Stimulated activated CD4-positive, alpha-beta T cell treated with anti-CD3 and anti-CD28 coated beads, TNF-alpha, amount 100 ng/mL, for 1 hour (primary cell): Measurements from ENCODE around the gene PHF20.
"Not testable (repeated sequence)": the region's sequence is repeated elsewhere in the genome, so short reads cannot be mapped to it uniquely, and the experiment has no call there.

Experiments
- DNase-seq, 3 donors: peaks; one replicate each; pipeline ENCODE4 v3.0.0-alpha.2; 2020; ENCODE audit warnings: low read depth in 3 of 3, low spot score in 1 of 3

PHF20 gene

GRCh38 chr20:35968930-35969329 lies 197.1 kb downstream of the PHF20 start:
- no peak for DNase-seq

DNA sequence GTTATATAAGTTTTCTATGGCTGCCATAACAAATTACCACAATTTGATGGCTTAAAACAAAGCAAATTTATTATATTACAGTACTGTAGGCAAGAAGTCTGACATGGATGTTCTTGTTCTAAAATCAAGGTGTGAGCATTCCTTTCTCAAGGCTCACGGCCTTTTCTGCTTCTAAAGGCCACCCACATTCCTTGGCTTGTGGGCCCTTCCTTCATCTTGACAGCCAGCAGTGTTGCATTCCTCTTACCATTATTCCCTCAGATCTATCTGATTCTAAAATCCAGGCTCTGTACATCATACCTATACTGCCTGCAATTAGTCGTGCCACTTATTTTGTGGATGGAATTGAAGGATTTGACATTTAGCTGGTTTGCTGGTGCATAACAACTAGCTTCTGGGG lies 200.2 kb downstream of the PHF20 start:
- no peak for DNase-seq

DNA sequence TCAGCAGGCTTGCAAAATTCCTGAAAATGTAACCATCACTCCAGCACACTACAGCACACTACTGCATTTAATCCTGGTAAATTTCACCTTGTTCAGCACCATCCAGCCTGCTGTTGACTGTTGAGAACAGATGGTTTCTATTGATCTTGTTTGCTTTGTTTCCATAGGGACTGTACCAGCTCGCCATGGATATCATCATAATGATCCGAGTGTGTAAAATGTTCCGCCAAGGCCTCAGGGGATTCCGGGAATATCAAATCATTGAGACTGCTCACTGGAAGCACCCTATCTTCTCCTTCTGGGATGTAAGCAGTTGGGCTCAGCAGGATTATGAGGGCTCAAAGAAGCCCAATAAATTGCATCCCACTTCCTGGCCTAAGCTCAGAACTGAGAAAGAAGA lies 200.6 kb downstream of the PHF20 start:
- DNase-seq = no peak

GRCh38 chr20:35974256-35974655 lies 202.4 kb downstream of the PHF20 start:
- DNase-seq = no peak

- no peak for DNase-seq
Observed at GRCh38 chr20:35975576-35976373, 204.0 kb downstream of the PHF20 start.

GRCh38 chr20:35978041-35978513 lies 206.3 kb downstream of the PHF20 start:
- no peak for DNase-seq

- no peak for DNase-seq
Observed at GRCh38 chr20:35979544-35979943, 207.7 kb downstream of the PHF20 start.

GRCh38 chr20:35981969-35982368 lies 210.2 kb downstream of the PHF20 start:
- DNase-seq = no peak

GRCh38 chr20:35984382-35984781 lies 212.6 kb downstream of the PHF20 start:
- DNase-seq = no peak

DNA sequence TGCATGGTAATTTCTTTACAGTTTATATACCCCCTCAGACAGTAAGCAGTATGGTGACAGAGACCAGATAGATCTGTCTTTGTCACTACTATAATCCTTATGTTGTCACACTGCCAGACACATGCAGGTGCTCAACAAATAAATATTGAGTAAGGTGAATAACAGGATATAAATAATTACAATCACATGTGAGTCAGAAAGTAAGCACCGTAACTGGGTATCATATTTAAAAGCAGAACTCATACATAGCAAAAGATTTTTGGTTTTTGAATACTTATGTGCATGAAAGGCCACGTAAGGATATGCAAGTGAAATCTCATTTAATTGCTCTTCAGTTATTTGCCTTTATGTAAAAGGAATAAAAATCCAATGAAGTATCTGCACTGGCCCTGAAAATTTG lies 214.0 kb downstream of the PHF20 start:
- DNase-seq = no peak

GRCh38 chr20:35988910-35989463 lies 217.2 kb downstream of the PHF20 start:
- DNase-seq = no peak

- DNase-seq = no peak
Observed at GRCh38 chr20:35991142-35991771, 219.4 kb downstream of the PHF20 start.

DNA sequence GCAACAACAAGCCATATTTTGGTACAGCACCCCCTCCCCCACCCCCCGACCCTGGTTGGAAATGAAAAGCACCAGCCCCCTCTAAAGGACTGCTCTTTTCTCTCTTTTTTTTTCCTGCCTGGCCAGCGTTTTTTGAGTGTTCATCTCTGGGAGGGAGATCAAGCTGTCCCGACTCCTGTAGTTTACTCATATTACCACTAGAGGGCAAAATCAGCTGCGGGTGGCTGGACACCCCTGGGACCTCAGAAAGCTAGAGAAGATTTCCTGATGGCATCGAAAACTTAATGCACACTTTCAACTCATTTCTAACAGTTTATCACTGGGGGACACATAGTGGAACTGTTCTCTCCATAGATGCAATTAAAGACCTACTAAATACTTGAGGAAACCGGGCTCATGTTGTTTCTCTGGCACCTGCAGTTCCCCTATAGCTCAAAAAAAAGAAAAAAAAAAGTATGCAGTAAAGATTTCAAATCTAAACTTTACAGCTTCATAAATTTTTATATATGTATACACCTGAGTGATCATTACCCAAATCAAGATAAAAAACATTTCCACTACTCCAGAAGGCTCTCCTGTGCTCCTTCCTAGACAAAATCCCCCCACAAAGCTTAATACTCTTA lies 221.0 kb downstream of the PHF20 start:
- DNase-seq = peak in 2 of 3 donors; percentile 3 to 5

- peak; percentile 59 to 74 (median 66) for DNase-seq
Observed at GRCh38 chr20:35994994-35995453, 223.2 kb downstream of the PHF20 start.

GRCh38 chr20:35996492-35996891 lies 224.7 kb downstream of the PHF20 start:
- DNase-seq = not testable (repeated sequence)
